MM.1S (cell line): ENCODE data around the gene LYPD3.
"Not testable (repeated sequence)": the region's sequence is repeated elsewhere in the genome, so short reads cannot be mapped to it uniquely, and the experiment has no call there.

Experiments used
- DNase-seq: peaks from one replicate; pipeline ENCODE4 v3.0.0-alpha.2; 2015
- H2AFZ ChIP-seq: fragments of 300-600 bp; sonication (generic); 2 replicates; pipeline ENCODE4 v1.6.0; 2016; ENCODE audit warnings: antibody characterized with exemption, low read length
- H3F3A ChIP-seq: fragments of 300-600 bp; sonication (generic); 2 replicates; pipeline ENCODE4 v1.6.1; 2016; ENCODE audit warnings: mild to moderate bottlenecking, antibody characterized with exemption, low read length, moderate library complexity, mixed read lengths; ENCODE audit not compliant: insufficient read depth
- H3K27ac ChIP-seq: fragments of 300-600 bp; sonication (generic); 2 replicates; pipeline ENCODE4 v1.5.1; 2016; ENCODE audit warnings: mild to moderate bottlenecking, low read length
- H3K27me3 ChIP-seq: fragments of 300-600 bp; sonication (generic); replicated peaks from 2 replicates; pipeline ENCODE4 v1.6.0; 2016; ENCODE audit warnings: low read length; ENCODE audit not compliant: insufficient read depth
- H3K36me3 ChIP-seq: fragments of 300-600 bp; sonication (generic); replicated peaks from 2 replicates; pipeline ENCODE4 v1.6.1; 2016; ENCODE audit warnings: mild to moderate bottlenecking, low read length, mixed read lengths; ENCODE audit not compliant: insufficient read depth
- H3K4me1 ChIP-seq: fragments of 300-600 bp; sonication (generic); 2 replicates; pipeline ENCODE4 v1.6.1; 2016; ENCODE audit warnings: low read length, mixed read lengths
- H3K4me2 ChIP-seq: fragments of 300-600 bp; sonication (generic); 2 replicates; pipeline ENCODE4 v1.6.0; 2016; ENCODE audit warnings: low read depth, low read length
- H3K4me3 ChIP-seq: fragments of 300-600 bp; sonication (generic); 2 replicates; pipeline ENCODE4 v1.5.1; 2016; ENCODE audit warnings: low read length, mixed read lengths
- H3K79me2 ChIP-seq: fragments of 300-600 bp; sonication (generic); 2 replicates; pipeline ENCODE4 v1.6.1; 2016; ENCODE audit warnings: mixed run types, low read length, mixed read lengths
- H3K9ac ChIP-seq: fragments of 300-600 bp; sonication (generic); 2 replicates; pipeline ENCODE4 v1.6.1; 2016; ENCODE audit warnings: low read length, mixed read lengths
- H3K9me2 ChIP-seq: fragments of 300-600 bp; sonication (generic); replicated peaks from 2 replicates; pipeline ENCODE4 v1.6.1; 2016; ENCODE audit warnings: mild to moderate bottlenecking, low read length, mixed read lengths; ENCODE audit not compliant: insufficient read depth
- H3K9me3 ChIP-seq: fragments of 300-600 bp; sonication (generic); replicated peaks from 2 replicates; pipeline ENCODE4 v1.6.1; 2016; ENCODE audit warnings: mild to moderate bottlenecking, low read length, mixed read lengths; ENCODE audit not compliant: insufficient read depth
- H4K20me1 ChIP-seq: fragments of 300-600 bp; sonication (generic); 2 replicates; pipeline ENCODE4 v1.6.1; 2016; ENCODE audit warnings: mild to moderate bottlenecking, low read length, moderate library complexity, mixed read lengths; ENCODE audit not compliant: insufficient read depth
- CTCF ChIP-seq: fragments of 300-600 bp; sonication (generic); IDR thresholded peaks from 2 replicates; pipeline ENCODE4 v1.5.1; 2016; ENCODE audit warnings: antibody characterized with exemption, low read length, mixed read lengths
- EZH2 ChIP-seq: fragments of 300-600 bp; sonication (generic); optimal IDR thresholded peaks from 2 replicates; pipeline ENCODE3; 2017; ENCODE audit warnings: low read depth, mild to moderate bottlenecking, antibody characterized with exemption, low read length, mixed read lengths
- EZH2phosphoT487 ChIP-seq: fragments of 300-600 bp; sonication (generic); IDR thresholded peaks from 2 replicates; pipeline ENCODE4 v1.6.1; 2018; ENCODE audit warnings: antibody characterized with exemption, low read length

The LYPD3 gene

GRCh38 chr19:43446746-43447489, 18.5 kb downstream of the LYPD3 start:
- peak; percentile 79 for DNase-seq
- no peaks in the 10 kb centered on the region for H3K36me3 ChIP-seq
- H4K20me1 ChIP-seq = no peaks in the 10 kb centered on the region
- no peaks in the 10 kb centered on the region for H3K4me1 ChIP-seq
- no peak overlapping the region for H3K9ac ChIP-seq
- H3K9me3 ChIP-seq = no peaks in the 10 kb centered on the region
- H3K27me3 ChIP-seq = no peaks in the 10 kb centered on the region; the same call in 1 of the 2 replicates
- H3K79me2 ChIP-seq = no peaks in the 10 kb centered on the region
- no peaks in the 10 kb centered on the region for H3F3A ChIP-seq
- no peaks in the 10 kb centered on the region for H3K9me2 ChIP-seq
- no peak overlapping the region for H3K4me3 ChIP-seq
- no peak for TF ChIP-seq EZH2
- peak; percentile 87 for TF ChIP-seq CTCF
- H3K27ac ChIP-seq = no peak overlapping the region
- no peak overlapping the region for H3K4me2 ChIP-seq
- no peak overlapping the region for H2AFZ ChIP-seq

- Histone ChIP-seq H2AFZ (no peak overlapping the region), H3K36me3 (no peaks in the 10 kb centered on the region), H3K4me3 (no peak overlapping the region), H3K79me2 (no peaks in the 10 kb centered on the region), H3F3A (no peaks in the 10 kb centered on the region), H3K9me2 (no peaks in the 10 kb centered on the region), H3K4me2 (no peak overlapping the region), H3K27me3 (no peaks in the 10 kb centered on the region; the same call in 1 of the 2 replicates), H4K20me1 (no peaks in the 10 kb centered on the region), H3K4me1 (no peaks in the 10 kb centered on the region), H3K27ac (no peak overlapping the region), H3K9me3 (no peaks in the 10 kb centered on the region), H3K9ac (no peak overlapping the region)
- TF ChIP-seq EZH2phosphoT487 = no peak
- TF ChIP-seq EZH2 = no peak
- no peak for TF ChIP-seq CTCF
- DNase-seq = no peak
These were observed 20.0 kb downstream of the LYPD3 start for GRCh38 chr19:43445426-43445825.

GRCh38 chr19:43444531-43445287, 20.7 kb downstream of the LYPD3 start:
- Histone ChIP-seq H3K9me2 (no peaks in the 10 kb centered on the region), H3K27ac (no peak overlapping the region), H4K20me1 (no peaks in the 10 kb centered on the region), H3F3A (no peaks in the 10 kb centered on the region), H3K9me3 (no peaks in the 10 kb centered on the region), H3K9ac (no peak overlapping the region), H3K79me2 (no peaks in the 10 kb centered on the region), H3K4me1 (no peaks in the 10 kb centered on the region), H3K36me3 (no peaks in the 10 kb centered on the region), H3K27me3 (no peaks in the 10 kb centered on the region; the same call in 1 of the 2 replicates), H3K4me2 (no peak overlapping the region), H2AFZ (no peak overlapping the region), H3K4me3 (no peak overlapping the region)
- no peak for TF ChIP-seq CTCF
- TF ChIP-seq EZH2 = no peak
- no peak for TF ChIP-seq EZH2phosphoT487
- DNase-seq = no peak

- not testable (repeated sequence) for DNase-seq, H3K4me1 ChIP-seq
These were observed 21.3 kb downstream of the LYPD3 start for GRCh38 chr19:43444091-43444490.

More at GRCh38 chr19:43444091-43444490, 21.3 kb downstream of the LYPD3 start:
- H3K36me3 ChIP-seq, H3K79me2 ChIP-seq, H2AFZ ChIP-seq, H3K9ac ChIP-seq, H3F3A ChIP-seq, H4K20me1 ChIP-seq, H3K4me2 ChIP-seq, H3K27ac ChIP-seq, H3K9me2 ChIP-seq, H3K4me3 ChIP-seq, H3K27me3 ChIP-seq, H3K9me3 ChIP-seq: not testable (repeated sequence)
